Panc1 (cell line): ENCODE data around the gene FKBP1B. TPM values are rescaled to one million over a fixed set of nuclear protein-coding genes. Genes with fewer than 3 reads are reported as not detected.

Experiments used
- ATAC-seq: fragments of 200-7000 bp; cut with Tn5 transposase; 2 replicates; pipeline ENCODE4 v1.9.1; 2020; ENCODE audit warnings: mild to moderate bottlenecking, moderate library complexity
- BruUV-seq: library from RNA; stranded (reverse); fragments of 400-500 nt; replicated peaks from 2 replicates; lab custom pipeline; 2021; lab: Mats Ljungman, UMichigan
- CTCF ChIA-PET: fragments of 300-600 bp; sonication (Branson Sonifier 250); formaldehyde crosslinking; loops from one replicate; lab custom pipeline; 2022; ENCODE audit warnings: antibody characterized with exemption; lab: Charles Lee
- POLR2A ChIA-PET: fragments of 300-600 bp; sonication (Branson Sonifier 250); formaldehyde crosslinking; loops from one replicate; lab custom pipeline; 2022; ENCODE audit warnings: antibody characterized with exemption; lab: Charles Lee
- DNase-seq: peaks from one replicate; pipeline ENCODE4 v3.0.0-alpha.2; 2010; ENCODE audit warnings: low read depth, low spot score
- H3K27ac ChIP-seq: 2 replicates; pipeline ENCODE4 v1.5.1; 2011; ENCODE audit warnings: mild to moderate bottlenecking, low read length, inconsistent platforms
- H3K27me3 ChIP-seq: fragments of 200-500 bp; sonication (Bioruptor generic); 2 replicates; pipeline ENCODE4 v1.6.0; 2014; ENCODE audit warnings: low read length, inconsistent platforms; ENCODE audit not compliant: control insufficient read depth, insufficient read depth
- H3K36me3 ChIP-seq: fragments of 200-500 bp; sonication (Bioruptor generic); 2 replicates; pipeline ENCODE4 v1.5.1; 2014; ENCODE audit warnings: inconsistent platforms, mild to moderate bottlenecking, low read length, moderate library complexity; ENCODE audit not compliant: control insufficient read depth, insufficient read depth
- H3K4me1 ChIP-seq: 2 replicates; pipeline ENCODE4 v1.5.1; 2011; ENCODE audit warnings: inconsistent platforms, mild to moderate bottlenecking, low read length, moderate library complexity; ENCODE audit not compliant: control insufficient read depth, insufficient read depth
- H3K4me3 ChIP-seq, 2 experiments: 2 replicates each; pipeline ENCODE4 v1.5.1; 2011 to 2012; ENCODE audit warnings: low read depth in 2 of 2, low read length in 2 of 2, mild to moderate bottlenecking in 2 of 2, inconsistent platforms in 1 of 2, moderate library complexity in 1 of 2
- H3K9me3 ChIP-seq: fragments of 200-500 bp; sonication (Bioruptor generic); 2 replicates; pipeline ENCODE4 v1.5.1; 2014; ENCODE audit warnings: low read depth, mild to moderate bottlenecking, inconsistent platforms, low read length, moderate library complexity; ENCODE audit not compliant: control insufficient read depth, insufficient read depth
- POLR2AphosphoS5 ChIP-seq: IDR thresholded peaks from 2 replicates; pipeline ENCODE4 v1.6.1; 2012; ENCODE audit warnings: mild to moderate bottlenecking, low read depth, low read length, moderate library complexity
- SIN3A ChIP-seq: IDR thresholded peaks from 2 replicates; pipeline ENCODE4 v1.6.1; 2012; ENCODE audit warnings: low read depth, mild to moderate bottlenecking, low read length, moderate library complexity, borderline replicate concordance; ENCODE audit not compliant: insufficient read depth
- TCF7L2 ChIP-seq: IDR thresholded peaks from 2 replicates; pipeline ENCODE4 v1.6.1; 2011; ENCODE audit warnings: mild to moderate bottlenecking, low read depth, low read length, inconsistent platforms
- in situ Hi-C: cut with HindIII; loops from 2 replicates; pipeline ENCODE4 v1.10.0; 2016; ENCODE audit warnings: low sequenced_read_pairs, low pct_unique_long_range_greater_than_20kb
- intact Hi-C: fragments of 100-400 bp; cut with micrococcal nuclease; formaldehyde crosslinking; loops from one replicate; pipeline ENCODE4 v1.10.0; 2022; ENCODE audit not compliant: unreplicated experiment
- total RNA-seq: library from RNA; stranded (reverse); gene quantifications from one replicate; pipeline ENCODE4 v1.2.1, GENCODE V29; 2021; ENCODE audit not compliant: unreplicated experiment
- TF ChIP-seq, protein P1 (sequence below): fragments of 450-650 bp; IDR thresholded peaks from 2 replicates; pipeline ENCODE4 v1.5.1; 2017; ENCODE audit warnings: mild to moderate bottlenecking
- TF ChIP-seq, protein P2 (sequence below), 2 experiments: IDR thresholded peaks; 2 replicates each; pipeline ENCODE4 v1.6.1; 2011 to 2012; ENCODE audit warnings: low read depth in 2 of 2, control low read depth in 1 of 2, low read length in 1 of 2, mild to moderate bottlenecking in 1 of 2, moderate library complexity in 1 of 2; ENCODE audit not compliant: insufficient read depth in 1 of 2

Gene FKBP1B
- total RNA-seq, 1 experiment from 2014 or later = 19.9 TPM

GRCh38 chr2:24008672-24009366 lies 40.7 kb upstream of the FKBP1B start:
- Histone ChIP-seq H3K27ac (no peak overlapping the region), H3K4me1 (peaks cover 9% of the 10 kb centered on the region; the same call in 1 of the 2 replicates), H3K9me3 (no peaks in the 10 kb centered on the region), H3K36me3 (no peaks in the 10 kb centered on the region), H3K4me3 (no peak overlapping the region), H3K27me3 (no peaks in the 10 kb centered on the region)
- ChIA-PET POLR2A (interaction anchor here (0.6 kb wide), 2 partner anchors 21 to 390 kb away, joined by 3 to 4 read pairs; no protein-coding TSS in a partner anchor), CTCF (no interaction called here)
- intact Hi-C loops = no loop called here
- no TSS peak for BruUV-seq
- TF ChIP-seq, protein P1, sequence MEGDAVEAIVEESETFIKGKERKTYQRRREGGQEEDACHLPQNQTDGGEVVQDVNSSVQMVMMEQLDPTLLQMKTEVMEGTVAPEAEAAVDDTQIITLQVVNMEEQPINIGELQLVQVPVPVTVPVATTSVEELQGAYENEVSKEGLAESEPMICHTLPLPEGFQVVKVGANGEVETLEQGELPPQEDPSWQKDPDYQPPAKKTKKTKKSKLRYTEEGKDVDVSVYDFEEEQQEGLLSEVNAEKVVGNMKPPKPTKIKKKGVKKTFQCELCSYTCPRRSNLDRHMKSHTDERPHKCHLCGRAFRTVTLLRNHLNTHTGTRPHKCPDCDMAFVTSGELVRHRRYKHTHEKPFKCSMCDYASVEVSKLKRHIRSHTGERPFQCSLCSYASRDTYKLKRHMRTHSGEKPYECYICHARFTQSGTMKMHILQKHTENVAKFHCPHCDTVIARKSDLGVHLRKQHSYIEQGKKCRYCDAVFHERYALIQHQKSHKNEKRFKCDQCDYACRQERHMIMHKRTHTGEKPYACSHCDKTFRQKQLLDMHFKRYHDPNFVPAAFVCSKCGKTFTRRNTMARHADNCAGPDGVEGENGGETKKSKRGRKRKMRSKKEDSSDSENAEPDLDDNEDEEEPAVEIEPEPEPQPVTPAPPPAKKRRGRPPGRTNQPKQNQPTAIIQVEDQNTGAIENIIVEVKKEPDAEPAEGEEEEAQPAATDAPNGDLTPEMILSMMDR = no peak
- TF ChIP-seq, protein P2, sequence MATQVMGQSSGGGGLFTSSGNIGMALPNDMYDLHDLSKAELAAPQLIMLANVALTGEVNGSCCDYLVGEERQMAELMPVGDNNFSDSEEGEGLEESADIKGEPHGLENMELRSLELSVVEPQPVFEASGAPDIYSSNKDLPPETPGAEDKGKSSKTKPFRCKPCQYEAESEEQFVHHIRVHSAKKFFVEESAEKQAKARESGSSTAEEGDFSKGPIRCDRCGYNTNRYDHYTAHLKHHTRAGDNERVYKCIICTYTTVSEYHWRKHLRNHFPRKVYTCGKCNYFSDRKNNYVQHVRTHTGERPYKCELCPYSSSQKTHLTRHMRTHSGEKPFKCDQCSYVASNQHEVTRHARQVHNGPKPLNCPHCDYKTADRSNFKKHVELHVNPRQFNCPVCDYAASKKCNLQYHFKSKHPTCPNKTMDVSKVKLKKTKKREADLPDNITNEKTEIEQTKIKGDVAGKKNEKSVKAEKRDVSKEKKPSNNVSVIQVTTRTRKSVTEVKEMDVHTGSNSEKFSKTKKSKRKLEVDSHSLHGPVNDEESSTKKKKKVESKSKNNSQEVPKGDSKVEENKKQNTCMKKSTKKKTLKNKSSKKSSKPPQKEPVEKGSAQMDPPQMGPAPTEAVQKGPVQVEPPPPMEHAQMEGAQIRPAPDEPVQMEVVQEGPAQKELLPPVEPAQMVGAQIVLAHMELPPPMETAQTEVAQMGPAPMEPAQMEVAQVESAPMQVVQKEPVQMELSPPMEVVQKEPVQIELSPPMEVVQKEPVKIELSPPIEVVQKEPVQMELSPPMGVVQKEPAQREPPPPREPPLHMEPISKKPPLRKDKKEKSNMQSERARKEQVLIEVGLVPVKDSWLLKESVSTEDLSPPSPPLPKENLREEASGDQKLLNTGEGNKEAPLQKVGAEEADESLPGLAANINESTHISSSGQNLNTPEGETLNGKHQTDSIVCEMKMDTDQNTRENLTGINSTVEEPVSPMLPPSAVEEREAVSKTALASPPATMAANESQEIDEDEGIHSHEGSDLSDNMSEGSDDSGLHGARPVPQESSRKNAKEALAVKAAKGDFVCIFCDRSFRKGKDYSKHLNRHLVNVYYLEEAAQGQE (IDR thresholded peaks at IDR 0.05; ENCODE audit: insufficient read depth in 1 of 2, low read depth in 2 of 2, low read length in 1 of 2) = no peak
- TF ChIP-seq POLR2AphosphoS5 (no peak), SIN3A (no peak), TCF7L2 (no peak)
- ATAC-seq (no peak), DNase-seq (no peak)
- in situ Hi-C loops = no loop called here

DNA sequence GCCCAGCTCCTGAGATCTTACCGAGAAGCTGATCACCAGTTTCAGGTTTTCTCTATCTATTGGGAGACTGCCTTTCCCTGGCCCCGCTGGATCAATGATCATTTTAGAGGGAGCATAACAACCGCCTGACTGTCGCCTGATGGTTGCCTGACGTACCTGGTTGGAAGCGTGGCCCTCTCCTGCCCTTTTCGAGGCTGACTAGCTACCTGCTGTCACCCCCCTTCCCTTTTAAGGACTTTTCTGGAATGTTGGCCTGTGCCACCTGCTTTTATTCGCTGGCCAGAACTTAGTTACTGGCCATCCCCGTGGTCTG lies 40.2 kb upstream of the FKBP1B start:
- H3K4me3 ChIP-seq = no peak overlapping the region
- no peaks in the 10 kb centered on the region for H3K27me3 ChIP-seq
- ChIA-PET CTCF (no interaction called here), POLR2A (interaction anchor here (0.6 kb wide), 1 partner anchor 390 kb away, joined by 4 read pairs; no protein-coding TSS in a partner anchor)
- DNase-seq (no peak), ATAC-seq (peak; percentile 7; the same call in 1 of the 2 replicates)
- no peak overlapping the region for H3K27ac ChIP-seq
- in situ Hi-C loops (no loop called here), intact Hi-C loops (no loop called here)
- peaks cover 9% of the 10 kb centered on the region; the same call in 1 of the 2 replicates for H3K4me1 ChIP-seq
- no peaks in the 10 kb centered on the region for H3K9me3 ChIP-seq
- BruUV-seq = no TSS peak
- TF ChIP-seq TCF7L2 (no peak), POLR2AphosphoS5 (no peak), SIN3A (no peak)
- TF ChIP-seq, protein P2 (IDR thresholded peaks at IDR 0.05; ENCODE audit: insufficient read depth in 1 of 2, low read depth in 2 of 2, low read length in 1 of 2) = no peak
- TF ChIP-seq, protein P1 = no peak
- no peaks in the 10 kb centered on the region for H3K36me3 ChIP-seq
